ENCODE measurements around the gene ITFG1.
"Not testable (repeated sequence)": the region's sequence is repeated elsewhere in the genome, so short reads cannot be mapped to it uniquely, and the experiment has no call there.

The ITFG1 gene

DNA sequence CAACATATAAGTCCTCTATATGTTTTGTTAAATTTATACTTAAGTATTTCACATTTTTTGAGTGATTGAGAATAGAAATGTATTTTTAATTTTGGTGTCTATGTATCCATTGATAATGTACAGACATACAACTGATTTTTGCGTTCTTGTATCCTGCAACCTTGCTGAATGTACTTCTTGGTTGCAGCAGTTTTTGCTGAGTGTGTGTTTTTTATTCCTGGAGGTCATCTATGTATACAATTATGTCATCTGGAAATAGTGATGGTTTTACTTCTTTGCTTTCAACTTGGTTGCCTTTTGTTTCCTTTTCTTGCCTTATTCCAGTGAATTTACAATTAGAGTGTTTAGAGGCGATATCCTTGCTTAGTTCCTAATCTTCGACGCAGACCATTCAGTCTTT is 249.6 kb downstream of the ITFG1 start:
- TF ChIP-seq, protein P1, sequence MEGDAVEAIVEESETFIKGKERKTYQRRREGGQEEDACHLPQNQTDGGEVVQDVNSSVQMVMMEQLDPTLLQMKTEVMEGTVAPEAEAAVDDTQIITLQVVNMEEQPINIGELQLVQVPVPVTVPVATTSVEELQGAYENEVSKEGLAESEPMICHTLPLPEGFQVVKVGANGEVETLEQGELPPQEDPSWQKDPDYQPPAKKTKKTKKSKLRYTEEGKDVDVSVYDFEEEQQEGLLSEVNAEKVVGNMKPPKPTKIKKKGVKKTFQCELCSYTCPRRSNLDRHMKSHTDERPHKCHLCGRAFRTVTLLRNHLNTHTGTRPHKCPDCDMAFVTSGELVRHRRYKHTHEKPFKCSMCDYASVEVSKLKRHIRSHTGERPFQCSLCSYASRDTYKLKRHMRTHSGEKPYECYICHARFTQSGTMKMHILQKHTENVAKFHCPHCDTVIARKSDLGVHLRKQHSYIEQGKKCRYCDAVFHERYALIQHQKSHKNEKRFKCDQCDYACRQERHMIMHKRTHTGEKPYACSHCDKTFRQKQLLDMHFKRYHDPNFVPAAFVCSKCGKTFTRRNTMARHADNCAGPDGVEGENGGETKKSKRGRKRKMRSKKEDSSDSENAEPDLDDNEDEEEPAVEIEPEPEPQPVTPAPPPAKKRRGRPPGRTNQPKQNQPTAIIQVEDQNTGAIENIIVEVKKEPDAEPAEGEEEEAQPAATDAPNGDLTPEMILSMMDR (IDR thresholded peaks at IDR 0.05; ENCODE audit: borderline replicate concordance, insufficient read depth, low read depth, low read length) = no peak
- H3K4me3 ChIP-seq (ENCODE audit: low read depth, low read length) = no peak overlapping the region

DNA sequence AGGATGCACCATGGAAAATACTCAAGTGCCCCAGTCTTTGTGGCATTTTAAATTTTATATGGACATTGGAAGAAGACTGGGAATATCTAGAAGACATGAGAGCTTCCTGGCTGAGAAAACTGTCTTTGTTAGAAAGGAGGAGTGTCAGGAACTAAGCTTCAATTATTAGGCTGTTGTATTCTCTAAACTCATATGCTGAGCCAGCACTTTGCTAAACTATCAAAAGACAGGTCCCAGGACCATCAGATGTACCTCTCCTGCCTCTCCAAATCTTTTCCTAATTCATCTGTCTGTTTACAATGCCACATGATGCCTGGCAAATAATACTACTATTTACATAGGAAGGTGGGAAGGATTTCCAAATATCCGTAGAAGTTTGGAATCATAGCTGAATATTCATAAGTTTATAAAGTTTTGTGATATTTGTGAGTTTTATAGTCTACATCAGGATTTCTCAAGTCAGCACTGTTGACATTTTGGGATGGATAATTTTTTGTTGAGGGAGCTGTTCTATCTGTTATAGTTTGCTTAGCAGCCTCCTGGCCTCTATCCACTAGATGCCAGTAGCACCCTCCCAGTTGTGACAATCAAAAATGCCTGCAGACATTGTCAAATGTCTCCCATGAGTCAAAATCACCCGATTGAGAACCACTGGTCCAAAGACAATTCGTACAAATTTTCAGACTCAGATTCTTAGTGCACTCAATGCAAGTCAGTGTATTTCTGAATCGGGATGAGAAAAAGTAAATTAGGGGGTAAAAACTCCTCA is 255.9 kb downstream of the ITFG1 start:
- no peak overlapping the region for H3K4me3 ChIP-seq (ENCODE audit: low read depth, low read length)
- TF ChIP-seq, protein P1 (IDR thresholded peaks at IDR 0.05; ENCODE audit: borderline replicate concordance, insufficient read depth, low read depth, low read length) = no peak

DNA sequence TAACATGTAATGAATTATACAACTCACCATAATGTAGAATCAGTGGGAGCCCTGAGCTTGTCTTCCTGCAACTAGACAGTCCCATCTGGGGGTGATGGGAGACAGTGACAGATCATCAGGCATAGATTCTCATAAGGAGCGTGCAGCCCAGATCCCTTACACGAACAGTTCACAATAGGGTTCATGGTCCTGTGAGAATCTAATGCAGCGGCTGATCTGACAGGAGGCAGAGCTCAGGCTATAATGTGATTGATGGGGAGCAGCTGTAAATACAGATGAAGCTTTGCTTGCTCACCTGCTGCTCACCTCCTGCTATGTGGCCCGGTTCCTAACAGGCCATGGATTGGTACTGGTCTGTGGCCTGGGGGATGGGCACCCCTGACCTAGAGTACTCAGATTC is 257.4 kb downstream of the ITFG1 start:
- H3K4me3 ChIP-seq (ENCODE audit: low read depth, low read length) = not testable (repeated sequence)

DNA sequence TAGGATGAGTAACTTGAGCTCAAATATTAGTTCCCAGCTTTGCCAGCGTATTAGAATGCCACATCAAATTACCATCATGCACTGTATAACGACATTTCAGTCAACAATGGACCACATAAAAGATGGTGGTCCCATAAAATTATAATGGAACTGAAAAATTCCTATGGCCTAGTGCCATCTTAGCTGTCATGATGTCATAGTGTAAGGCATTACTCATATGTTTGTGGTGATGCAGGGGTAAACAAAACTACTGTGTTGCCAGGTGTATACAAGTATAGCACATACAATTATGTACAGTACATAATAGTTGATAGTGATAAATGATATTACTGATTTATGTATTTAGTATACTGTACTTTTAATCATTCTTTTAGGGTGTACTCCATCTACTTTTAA is 262.7 kb downstream of the ITFG1 start:
- TF ChIP-seq, protein P1 (IDR thresholded peaks at IDR 0.05; ENCODE audit: borderline replicate concordance, insufficient read depth, low read depth, low read length) = no peak
- no peak overlapping the region for H3K4me3 ChIP-seq (ENCODE audit: low read depth, low read length)

DNA sequence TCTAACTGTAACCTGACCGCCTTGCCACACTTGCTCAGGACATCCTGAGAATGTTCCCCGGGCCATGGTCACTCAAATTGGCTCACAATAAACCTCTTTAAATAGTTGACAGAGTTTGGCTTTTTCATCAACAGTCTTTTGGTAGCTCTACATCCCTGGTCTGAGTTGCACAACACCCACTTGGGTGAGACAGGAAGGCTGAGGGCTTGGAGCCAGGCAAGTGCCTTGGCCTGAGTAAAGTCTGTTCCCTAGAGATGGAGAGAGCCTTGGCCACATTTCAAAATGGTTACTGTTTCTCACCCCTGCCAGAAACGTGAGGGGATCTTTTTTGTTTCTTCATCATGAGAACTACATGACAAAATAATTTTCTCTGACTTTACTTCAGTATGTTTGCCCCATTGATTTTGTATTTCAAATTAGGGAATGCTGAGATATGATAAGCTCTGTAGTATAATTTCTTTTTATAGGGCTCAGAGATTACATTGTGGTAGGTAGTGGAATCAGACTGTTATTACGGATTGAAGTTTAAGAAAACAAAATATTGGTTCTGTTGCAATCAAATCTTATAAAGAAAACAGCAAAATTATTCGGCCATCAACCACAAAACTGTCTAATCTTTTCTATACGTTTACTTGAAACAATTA is 263.2 kb downstream of the ITFG1 start:
- H3K4me3 ChIP-seq (ENCODE audit: low read depth, low read length) = no peak overlapping the region
- TF ChIP-seq, protein P1 (IDR thresholded peaks at IDR 0.05; ENCODE audit: borderline replicate concordance, insufficient read depth, low read depth, low read length) = no peak

DNA sequence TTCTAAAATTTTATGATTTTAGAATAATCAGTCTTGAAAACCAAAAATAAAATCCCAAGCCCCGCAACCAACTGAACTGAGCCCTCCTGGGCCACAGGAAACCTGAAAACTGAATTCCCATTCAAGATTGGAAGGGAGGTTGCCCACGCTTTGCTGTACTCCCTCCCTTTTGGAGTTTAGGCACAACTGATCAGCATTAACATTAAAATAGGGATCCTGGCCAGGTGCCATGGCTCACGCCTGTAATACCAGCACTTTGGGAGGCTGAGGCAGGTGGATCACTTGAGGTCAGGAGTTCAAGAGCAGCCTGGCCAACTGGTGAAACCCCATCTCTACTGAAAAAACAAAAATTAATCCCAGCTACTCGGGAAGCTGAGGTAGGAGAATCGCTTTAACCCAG is 264.4 kb downstream of the ITFG1 start:
- H3K4me3 ChIP-seq (ENCODE audit: low read depth, low read length) = no peak overlapping the region
- TF ChIP-seq, protein P1 (IDR thresholded peaks at IDR 0.05; ENCODE audit: borderline replicate concordance, insufficient read depth, low read depth, low read length) = no peak

DNA sequence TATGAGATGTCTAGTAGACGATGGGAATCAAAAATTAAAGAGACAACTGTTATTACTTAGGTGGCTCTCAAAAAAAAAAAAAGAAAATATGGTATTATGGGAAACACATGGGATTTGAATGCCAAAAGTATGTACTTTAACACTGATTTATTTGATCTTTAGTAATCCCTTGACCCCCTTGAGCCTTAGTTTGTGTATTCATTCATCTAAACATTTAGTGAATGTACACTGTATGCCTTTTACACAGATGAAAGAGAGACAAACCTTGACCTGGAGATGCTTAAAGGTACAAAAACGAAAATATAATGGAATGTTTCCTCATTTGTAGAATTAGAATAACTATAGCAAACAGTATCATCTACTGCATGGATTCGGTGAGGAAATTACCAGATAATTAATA is 278.5 kb downstream of the ITFG1 start:
- no peak overlapping the region for H3K4me3 ChIP-seq (ENCODE audit: low read depth, low read length)
- TF ChIP-seq, protein P1 (IDR thresholded peaks at IDR 0.05; ENCODE audit: borderline replicate concordance, insufficient read depth, low read depth, low read length) = no peak

DNA sequence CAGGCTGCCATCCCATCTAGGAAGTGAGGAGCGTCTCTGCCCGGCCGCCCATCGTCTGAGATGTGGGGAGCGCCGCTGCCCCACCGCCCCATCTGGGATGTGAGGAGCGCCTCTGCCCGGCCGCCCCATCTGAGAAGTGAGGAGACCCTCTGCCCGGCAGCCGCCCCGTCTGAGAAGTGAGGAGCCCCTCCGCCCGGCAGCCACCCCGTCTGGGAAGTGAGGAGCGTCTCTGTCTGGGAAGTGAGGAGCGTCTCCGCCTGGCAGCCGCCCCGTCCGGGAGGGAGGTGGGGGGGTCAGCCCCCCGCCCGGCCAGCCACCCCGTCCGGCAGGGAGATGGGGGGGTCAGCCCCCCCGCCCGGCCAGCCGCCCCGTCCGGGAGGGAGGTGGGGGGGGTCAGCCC is 279.8 kb downstream of the ITFG1 start:
- H3K4me3 ChIP-seq (ENCODE audit: low read depth, low read length) = not testable (repeated sequence)

Measured in GM12875 (cell line).